LoVo (cell line): ENCODE results near the gene CCDC50.
A peak's percentile ranks its signal among the peaks of the same experiment; 100 is the strongest.

ENCODE experiments used
- DNase-seq: peaks from one replicate; pipeline ENCODE4 v3.0.0-alpha.2; 2016; ENCODE audit warnings: low spot score

The CCDC50 gene

DNA sequence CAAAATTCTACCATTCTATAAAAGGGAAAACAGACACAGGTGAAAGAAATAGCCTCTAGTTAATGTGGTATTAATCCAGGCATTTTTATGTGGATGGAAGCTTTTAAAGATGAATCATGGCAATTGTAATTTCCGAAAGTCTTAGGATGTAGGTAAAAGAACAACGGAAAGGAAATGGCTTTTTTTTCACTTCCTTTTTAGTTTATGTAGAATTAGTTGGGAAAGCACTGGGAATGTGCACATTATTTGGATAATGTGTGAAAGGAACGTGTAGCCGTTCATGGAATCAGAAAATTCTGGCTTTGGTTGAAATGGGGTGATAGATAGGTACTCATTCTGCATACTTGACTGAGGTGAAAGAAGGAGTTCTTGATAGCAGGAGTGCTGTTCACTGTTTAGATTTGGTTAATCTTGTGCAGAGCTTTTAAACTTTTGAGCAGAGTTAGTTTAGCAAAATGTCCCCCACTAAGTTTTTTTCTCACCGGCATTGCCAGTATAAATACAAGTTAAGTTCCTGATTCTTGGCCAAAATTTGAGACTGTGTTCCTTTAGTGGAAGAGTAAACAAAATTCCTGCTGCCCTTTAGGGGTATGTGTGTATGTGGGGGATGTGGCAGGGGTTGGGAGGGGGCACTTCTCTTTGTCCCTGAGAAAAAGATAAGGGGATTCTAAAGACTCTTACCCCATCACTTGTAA lies 21.3 kb downstream of the CCDC50 start:
- DNase-seq: no peak

- DNase-seq: no peak
Measured at GRCh38 chr3:191352014-191352413, 22.8 kb downstream of the CCDC50 start.

DNA sequence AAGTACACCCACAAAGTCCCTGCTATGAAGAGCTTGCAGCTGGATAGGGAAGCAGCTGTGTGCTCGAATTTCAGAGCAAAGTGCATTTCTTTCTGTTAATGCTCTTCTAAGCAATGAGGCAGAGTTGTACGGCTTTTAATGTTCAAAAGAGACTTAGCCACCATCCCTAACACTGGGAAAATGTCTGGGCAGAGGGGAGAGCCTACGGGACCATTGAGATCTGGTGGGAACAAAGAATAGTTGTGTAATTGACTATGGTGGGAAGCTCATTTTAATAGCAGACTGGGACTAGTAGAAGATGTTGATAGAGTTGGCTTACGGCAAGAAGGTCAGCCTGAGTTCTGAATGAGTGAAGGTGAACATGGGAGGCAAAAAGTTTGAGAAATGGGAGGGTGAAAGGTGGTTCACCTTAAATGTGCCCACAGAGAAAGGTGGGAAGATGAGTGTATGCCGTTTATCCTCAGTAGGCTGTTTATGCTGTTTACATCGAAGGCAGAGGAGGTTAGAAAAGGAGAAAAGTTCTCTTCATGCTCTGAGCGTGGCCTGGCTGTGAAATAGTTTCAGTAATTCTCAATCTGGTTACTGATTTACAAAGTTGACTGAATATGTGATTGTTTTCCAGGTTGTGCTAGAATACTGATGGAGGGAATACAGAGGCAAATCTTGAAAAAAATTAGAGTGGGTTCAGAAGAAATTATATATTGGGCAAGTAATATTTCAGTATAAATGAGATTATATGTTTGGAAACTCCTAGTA lies 24.0 kb downstream of the CCDC50 start:
- DNase-seq: no peak

DNA sequence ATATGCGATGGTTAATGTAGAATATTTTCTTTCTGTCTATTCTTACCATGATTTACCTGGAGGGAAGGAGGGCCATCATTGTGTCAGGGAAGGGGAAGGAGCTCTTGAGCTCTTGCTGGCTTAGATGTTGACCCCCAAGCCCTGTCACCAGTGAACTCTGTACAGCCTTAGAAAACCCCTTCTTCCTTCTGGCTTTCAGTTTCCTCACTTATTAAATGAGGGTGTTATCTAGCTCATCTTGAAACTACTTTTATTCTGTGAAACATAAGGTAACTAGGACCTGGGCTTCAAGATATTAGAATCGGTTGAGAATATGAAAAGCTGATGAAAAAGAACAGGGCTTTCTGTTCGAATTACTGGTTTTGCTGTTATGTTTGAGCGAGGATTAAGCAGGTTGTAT lies 26.2 kb downstream of the CCDC50 start:
- DNase-seq: no peak

GRCh38 chr3:191356631-191357439 lies 27.6 kb downstream of the CCDC50 start:
- no peak for DNase-seq

DNA sequence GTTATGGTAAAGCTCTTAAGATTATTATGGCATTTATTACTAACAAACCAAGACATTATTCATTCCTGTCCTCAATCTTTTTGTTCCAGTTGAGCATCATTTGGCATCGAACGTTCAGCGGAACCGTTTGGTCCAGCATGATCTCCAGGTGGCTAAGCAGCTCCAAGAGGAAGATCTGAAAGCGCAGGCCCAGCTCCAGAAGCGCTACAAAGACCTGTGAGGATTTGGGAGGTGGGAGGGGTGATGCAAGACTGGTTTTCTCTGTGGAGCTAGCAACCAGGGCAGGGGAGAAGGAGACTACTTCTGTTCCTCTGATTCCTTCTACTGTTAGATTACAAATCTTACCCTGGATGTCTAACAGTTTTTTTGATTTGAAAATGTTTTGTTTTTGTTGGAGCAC lies 28.7 kb downstream of the CCDC50 start:
- no peak for DNase-seq

DNA sequence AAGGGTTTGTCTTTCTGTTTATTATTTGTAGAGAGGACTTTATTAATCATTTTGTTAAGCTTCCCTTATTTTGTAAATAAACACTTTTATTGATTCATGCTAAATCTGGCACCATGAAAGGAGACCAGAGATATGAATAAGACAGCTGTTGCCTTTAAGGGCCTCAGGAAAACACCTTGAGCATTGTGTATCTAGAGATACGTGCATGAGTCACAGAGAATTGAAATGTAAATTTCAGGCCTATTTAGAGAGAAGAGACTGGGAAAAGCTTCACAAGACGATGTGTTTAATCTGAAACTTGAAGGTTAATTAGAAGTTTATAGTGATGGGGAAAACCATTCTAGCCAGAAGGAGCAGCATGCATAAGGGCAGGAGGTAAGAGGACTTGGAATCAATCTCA lies 29.7 kb downstream of the CCDC50 start:
- no peak for DNase-seq

DNA sequence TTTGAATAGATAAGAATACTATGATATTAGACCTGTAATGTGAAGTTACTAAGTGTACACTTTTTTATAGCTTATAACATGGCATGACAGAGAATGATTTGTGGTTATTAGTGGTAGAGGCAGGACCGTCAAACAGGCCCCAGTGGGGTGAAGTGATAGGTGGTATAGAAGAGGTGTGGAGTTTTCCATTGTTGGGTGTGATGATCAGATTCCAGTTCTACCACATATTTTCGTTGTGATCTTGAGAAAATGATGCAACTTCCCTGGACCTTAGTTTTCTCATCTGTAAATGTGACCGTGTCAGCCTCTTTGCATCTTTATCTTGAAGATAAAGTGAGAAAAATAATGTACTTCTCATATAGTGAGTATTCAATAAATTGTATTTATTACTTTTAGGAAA lies 31.4 kb downstream of the CCDC50 start:
- DNase-seq: no peak

DNA sequence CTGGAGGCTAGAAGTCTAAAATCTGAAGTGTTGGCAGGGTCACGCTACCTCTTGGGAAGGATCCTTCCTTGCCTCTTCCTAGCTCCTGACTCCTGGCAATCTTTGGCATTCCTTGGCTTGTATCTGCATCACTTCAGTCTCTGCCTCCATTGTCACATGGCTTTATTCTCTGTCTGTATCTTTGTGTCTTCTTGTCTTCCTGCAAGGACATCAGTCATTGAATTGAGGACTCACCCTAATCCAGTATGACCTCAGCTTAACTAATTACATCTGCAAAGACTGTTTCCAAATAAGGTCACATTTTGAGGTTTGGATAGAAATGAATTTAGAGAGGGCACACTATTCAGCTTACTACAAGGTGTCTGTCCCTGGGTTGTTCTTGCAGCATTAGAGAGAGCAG lies 32.3 kb downstream of the CCDC50 start:
- no peak for DNase-seq

- no peak for DNase-seq
Measured at GRCh38 chr3:191362037-191362436, 32.8 kb downstream of the CCDC50 start.

DNA sequence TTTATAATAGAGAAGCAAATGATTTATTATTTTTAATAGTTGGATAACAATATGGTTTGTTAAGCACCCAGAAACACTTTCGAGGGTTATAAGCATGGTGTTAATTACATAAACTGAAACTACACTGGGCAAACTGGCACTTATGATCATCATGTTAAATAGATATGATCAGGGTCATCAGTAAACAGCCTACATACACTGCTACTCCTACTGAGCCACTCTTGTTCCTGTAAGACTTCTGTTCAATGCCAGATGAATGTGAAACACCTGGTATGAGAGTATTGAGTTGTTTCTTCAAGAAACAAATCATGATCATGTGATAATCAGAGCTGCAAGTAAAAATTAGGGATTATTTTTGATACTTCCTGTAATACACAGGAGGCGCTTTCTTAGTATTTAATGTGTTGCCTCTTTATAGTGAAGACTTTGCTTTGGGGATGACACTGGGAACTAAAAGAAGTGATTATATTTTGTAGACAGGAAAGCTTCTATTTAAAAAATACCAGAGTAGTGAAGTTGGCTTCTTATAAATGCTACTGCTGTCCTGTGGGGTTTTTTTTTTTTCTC lies 33.4 kb downstream of the CCDC50 start:
- DNase-seq: no peak

DNA sequence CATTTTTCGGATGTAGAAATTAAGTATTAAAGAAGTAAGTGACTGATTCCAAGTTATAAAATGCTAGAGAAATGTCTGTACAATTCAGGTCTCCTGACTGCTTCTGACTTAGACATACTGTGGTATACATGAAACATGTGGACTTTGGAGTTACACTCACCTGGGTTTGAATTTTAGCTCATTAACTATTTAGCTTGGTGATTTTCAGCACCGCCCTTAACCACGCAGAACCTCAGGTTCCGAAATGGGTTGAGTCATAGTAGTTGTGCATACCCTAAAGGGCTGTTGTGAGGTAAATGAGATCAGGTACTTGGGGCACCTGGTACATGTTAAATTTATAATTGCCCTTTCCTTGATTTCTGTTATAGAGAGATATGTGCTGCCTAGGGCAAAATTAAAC lies 34.0 kb downstream of the CCDC50 start:
- DNase-seq: no peak

DNA sequence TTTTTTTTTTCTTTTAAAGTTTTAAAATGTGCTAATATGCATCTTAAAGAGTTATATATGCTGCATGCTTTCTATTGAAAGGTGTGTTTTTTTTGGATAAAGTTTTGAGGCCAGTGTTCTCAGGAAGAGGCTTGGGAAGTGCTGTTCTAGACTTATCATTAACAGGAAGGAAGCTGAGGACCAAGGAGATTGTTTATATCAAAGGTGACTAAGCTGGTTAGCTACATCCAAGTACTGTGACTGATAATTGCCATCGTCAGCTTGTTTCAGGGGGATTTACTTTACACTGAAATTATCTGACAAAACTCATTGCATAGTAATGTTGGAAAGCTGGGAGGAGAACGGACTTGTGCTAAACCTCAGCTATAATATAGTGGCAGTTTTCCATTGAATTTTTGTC lies 37.5 kb downstream of the CCDC50 start:
- no peak for DNase-seq

- no peak for DNase-seq
Measured at GRCh38 chr3:191368755-191369615, 39.8 kb downstream of the CCDC50 start.

- no peak for DNase-seq
Measured at GRCh38 chr3:191369616-191370010, 40.4 kb downstream of the CCDC50 start.

GRCh38 chr3:191372122-191372521 lies 42.9 kb downstream of the CCDC50 start:
- DNase-seq: no peak

GRCh38 chr3:191373327-191373726 lies 44.1 kb downstream of the CCDC50 start:
- DNase-seq: no peak

DNA sequence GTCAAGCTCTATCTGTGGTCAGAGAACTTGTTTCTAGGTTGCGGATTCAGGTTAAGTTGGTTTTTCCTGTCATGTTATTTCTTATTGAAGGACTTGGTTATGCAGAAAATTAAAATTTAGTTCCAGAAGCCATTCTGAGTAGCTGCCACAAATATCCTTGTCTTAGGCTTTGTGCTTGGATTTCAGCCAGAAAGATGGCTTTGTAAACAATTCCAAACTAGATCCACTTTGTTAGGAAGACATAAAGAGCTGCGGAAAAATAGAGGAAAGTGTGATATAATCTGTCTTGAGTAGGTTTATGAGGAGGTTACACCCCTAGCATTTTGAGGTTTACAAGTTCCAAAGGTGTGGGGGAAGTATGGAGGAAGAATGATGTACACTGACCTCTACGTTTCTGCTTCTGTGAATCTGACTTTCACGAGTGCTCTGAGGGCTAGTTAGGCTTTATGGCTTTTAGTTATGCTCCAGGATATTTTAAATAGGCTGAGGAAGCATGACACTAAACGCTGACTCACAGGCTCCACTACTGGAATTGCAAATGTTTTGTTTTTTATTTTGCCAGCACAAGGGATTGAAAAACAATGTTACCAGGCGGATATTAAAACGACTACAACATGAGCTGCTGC lies 47.4 kb downstream of the CCDC50 start:
- DNase-seq: peak; percentile 26

GRCh38 chr3:191378142-191378812 lies 49.1 kb downstream of the CCDC50 start:
- DNase-seq: no peak

DNA sequence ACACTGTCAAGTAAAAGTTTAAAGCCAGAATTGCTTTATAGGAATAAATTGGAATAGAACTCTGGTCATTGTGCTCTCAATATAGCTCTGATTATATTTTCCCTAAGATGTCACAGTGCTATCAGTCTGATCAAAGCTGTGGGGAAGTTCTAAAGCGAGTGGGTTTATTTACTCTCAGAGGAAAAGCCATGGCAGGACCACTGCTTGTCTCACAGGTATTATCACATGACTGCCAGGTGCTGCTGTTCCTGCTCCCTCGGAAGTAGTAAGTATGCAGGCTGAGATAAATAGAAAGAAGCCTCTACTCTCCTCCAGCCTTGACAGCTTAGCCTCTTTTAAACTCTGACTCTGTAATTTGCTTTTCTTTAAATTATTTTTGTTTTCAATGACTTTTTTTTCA lies 50.3 kb downstream of the CCDC50 start:
- no peak for DNase-seq

GRCh38 chr3:191380001-191380400 lies 50.8 kb downstream of the CCDC50 start:
- DNase-seq: no peak
